GM20000 (cell line): ENCODE results near the gene CMIP.

ENCODE experiments used
- DNase-seq: peaks from one replicate; pipeline ENCODE4 v3.0.0; 2012; ENCODE audit warnings: low spot score
- TF ChIP-seq, protein P1 (sequence below): IDR thresholded peaks from 2 replicates; pipeline ENCODE4 v1.5.1; 2012; ENCODE audit warnings: mild to moderate bottlenecking, control low read depth; ENCODE audit errors: extremely low read depth, missing control alignments

The CMIP gene

DNA sequence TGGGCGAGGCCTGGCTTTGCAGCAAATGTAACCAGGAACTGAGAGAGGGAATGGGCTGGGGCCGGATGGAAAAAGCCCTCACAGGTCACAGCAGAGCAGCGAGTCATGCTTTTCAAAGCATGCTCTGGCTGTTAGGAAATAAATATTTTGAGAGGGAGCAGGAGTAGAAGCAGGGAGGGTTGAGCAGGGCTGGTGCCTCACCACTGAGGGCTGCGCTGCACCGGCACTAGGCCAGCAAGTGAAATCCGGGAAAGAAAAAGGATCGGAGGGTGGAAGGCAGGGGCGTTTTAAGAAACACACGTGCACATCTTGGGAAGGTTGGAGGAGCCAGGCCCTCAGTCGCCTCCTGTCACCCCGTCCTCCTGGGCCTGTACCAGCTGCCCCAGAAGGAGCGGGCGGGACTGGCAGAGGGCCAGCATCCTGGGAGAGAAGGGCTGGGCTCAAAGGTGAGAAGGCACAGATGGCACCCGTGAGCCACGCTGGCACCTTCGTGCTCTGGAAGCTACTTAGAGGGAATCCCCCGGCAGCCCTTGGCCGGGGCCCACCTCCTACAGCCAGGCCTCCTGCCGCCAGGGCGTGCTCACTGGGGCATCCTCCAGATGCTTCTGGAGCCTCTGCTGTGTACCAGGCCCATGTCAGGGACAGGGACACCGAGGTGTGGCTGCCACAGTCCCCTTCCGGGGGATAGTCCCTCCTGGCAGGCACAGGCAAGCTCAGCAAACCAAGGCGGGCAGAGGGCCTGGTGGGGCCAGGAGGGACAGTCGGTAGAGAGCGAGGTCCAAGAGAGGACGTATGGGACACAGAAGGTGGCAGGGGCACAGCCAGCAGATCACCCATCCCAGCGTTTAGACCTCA lies 263.0 kb downstream of the CMIP start:
- no peak for DNase-seq

DNA sequence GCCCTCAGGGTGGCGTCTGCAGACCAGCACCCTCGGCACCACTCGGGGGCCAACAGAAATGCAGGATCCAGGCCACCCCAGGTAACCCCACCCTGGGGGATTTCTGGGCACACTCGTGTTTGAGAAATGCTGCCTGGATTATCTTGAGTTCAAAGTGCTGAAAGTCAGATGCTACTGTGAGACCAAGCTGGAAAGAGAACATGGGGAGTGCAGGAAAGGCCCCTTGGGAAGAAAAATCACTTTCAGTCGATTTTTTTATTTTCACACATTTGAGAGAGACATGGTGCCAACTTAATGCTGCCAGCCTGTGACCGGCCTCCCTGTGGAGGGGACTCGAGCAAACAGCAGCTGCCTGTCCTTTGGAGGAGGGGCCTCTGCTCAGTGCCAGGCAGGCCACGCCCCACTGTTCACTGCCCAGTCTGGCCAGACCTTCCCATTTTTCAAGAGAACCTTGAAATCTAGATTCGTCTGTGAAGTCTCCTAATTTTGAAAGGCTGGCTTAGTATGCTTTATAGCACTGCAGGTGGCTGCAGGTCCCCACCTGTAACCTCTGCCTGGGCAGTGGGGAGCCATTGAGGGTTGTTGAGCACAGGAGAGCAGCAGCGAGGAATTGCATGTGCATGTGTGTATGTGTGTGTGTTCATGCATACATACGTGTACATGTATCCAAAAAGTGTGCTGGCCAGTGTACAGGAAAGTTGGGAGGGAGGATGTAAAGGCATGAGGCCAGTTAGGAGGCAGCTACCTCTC lies 263.8 kb downstream of the CMIP start:
- no peak for DNase-seq

More for the DNA sequence above, 263.0 kb downstream of the CMIP start:
- TF ChIP-seq, protein P1, sequence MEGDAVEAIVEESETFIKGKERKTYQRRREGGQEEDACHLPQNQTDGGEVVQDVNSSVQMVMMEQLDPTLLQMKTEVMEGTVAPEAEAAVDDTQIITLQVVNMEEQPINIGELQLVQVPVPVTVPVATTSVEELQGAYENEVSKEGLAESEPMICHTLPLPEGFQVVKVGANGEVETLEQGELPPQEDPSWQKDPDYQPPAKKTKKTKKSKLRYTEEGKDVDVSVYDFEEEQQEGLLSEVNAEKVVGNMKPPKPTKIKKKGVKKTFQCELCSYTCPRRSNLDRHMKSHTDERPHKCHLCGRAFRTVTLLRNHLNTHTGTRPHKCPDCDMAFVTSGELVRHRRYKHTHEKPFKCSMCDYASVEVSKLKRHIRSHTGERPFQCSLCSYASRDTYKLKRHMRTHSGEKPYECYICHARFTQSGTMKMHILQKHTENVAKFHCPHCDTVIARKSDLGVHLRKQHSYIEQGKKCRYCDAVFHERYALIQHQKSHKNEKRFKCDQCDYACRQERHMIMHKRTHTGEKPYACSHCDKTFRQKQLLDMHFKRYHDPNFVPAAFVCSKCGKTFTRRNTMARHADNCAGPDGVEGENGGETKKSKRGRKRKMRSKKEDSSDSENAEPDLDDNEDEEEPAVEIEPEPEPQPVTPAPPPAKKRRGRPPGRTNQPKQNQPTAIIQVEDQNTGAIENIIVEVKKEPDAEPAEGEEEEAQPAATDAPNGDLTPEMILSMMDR: no peak

DNA sequence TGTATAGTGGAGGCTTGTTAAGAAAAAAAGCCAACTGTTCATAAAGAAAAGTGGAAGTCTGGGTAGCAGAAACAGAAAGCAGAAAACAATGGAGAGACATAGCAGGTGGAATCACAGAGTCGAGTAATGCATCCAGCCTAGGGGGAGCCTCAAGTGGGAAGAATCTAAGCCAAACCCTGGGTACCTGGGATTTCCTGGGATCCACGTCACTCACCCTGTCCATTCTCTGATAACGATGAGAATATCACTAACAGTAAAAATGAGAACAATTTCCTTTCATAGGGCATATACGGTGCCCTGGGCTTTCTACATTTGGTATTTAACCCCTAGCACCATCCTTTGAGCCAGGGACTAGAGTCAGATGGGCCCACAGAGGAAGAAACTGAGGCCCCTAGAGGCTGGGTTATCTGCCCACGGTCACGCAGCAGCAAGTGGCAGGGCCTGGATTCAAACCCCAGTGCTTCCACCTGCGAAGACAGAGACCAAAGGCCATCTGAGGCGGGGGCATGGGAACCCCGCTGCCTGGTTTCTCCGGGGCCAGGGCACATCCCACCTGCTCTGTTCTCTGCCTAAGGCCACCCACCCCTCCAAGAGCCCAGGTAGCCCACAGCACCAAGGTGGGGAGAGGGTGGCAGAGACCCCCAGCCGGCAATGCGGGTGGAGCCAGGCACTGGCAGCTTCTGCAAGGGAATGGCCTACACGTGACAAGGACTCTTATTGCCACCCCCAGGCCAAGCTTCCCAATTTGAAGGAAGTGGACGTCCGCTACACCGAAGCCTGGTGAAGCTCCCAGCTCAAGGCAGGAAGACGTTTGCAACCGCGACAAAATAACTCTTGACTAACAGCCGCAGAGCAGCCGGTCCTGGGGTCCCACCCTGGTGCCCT lies 264.6 kb downstream of the CMIP start:
- TF ChIP-seq, protein P1: no peak
- DNase-seq: no peak

More for the DNA sequence above, 263.8 kb downstream of the CMIP start:
- TF ChIP-seq, protein P1: no peak

DNA sequence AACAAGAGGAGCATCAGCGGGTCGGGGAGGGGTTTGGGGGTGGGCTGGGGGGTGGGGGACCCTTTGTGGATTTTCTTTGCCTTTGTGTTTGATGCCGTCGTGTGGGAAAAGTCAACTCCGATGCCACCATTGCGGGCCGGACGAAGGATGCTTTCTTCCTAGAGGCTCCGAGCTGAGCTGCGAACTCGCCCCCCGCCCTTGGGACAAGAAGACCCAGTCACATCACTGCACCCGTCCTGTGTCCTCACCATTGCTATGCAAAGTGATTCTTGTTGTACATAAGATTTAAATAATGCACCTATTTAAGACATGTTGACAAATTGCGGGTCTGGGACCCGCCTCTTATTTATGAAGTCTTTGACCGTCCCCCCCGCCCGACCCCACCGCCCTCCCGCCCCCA lies 265.4 kb downstream of the CMIP start:
- TF ChIP-seq, protein P1: no peak
- no peak for DNase-seq

DNA sequence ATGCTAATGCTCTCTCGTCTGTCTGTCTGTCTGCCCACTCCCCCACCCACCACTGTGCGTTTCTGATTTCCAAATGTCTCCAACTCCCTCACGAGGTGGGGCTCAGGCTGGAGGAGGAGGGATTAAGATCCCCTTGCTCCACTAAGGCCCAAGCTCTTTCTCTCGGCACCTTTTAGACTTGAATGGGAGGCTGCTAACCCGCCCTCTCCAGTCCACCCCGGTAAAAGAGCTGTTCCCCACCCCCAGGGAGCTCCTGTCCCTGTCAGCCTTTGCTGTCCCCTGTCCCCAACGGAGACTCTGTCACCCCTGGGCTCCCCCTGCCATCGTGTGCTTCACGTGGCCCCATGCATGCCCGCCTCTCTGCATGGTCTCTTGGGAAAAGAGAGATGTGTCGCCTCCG lies 266.0 kb downstream of the CMIP start:
- TF ChIP-seq, protein P1: no peak
- no peak for DNase-seq

DNA sequence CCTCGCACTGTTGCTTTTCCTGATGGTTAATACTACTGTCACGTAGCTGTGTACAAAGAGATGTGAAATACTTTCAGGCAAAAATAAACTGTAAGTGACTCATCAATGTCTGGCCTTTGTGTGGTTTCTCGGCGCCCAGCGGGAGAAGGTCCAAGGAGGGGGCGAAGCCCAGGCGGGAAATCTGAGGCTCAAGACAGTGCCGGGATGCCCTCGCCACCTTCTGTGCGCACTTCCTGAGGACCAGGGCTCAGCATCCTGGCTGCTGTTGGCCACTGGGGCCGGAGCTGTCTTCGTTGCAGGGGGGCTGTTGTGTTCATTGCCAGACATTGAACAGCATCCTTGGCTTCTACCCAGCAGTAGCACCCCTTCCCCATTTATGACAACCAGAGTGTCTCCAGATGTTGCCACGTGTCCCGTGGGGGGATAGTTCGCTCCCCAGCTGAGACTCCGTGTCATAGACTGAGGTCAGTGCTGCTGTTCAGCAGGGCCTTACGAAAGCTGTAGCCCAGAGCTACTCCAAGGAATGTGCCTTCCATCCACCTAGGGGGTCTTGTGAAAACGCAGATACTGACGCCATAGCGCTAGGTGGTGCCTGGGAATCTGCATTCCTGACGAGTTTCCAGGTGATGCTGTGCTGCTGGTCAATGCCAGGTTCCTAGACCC lies 267.2 kb downstream of the CMIP start:
- TF ChIP-seq, protein P1: no peak
- no peak for DNase-seq
